Transverse colon (tissue), 4 donors: ENCODE results near the gene OXSR1.
"Not testable (repeated sequence)": the region's sequence is repeated elsewhere in the genome, so short reads cannot be mapped to it uniquely, and the experiment has no call there.

Experiments used
- POLR2A ChIP-seq: fragments of 450-650 bp; IDR thresholded peaks from one replicate; pipeline ENCODE4 v1.6.1; 2016; ENCODE audit warnings: antibody characterized with exemption, mild to moderate bottlenecking, moderate library complexity
- POLR2AphosphoS5 ChIP-seq, 3 donors: sonication (generic); formaldehyde crosslinking; IDR thresholded peaks; one replicate each; pipeline ENCODE4 v1.6.1; 2016; ENCODE audit warnings: antibody characterized with exemption in 3 of 3
- TF ChIP-seq, protein P1 (sequence below), 5 experiments: fragments of 200-600 bp in 3 of 5; fragments of 450-650 bp in 2 of 5; sonication (generic) in 3 of 5; IDR thresholded peaks; 1 replicate in 2 of 5; 2 replicates in 3 of 5; pipeline ENCODE4 v1.5.1; 2016 to 2017; ENCODE audit warnings: antibody characterized with exemption in 5 of 5, inconsistent platforms in 3 of 5, mild to moderate bottlenecking in 2 of 5, moderate library complexity in 1 of 5

DNA sequence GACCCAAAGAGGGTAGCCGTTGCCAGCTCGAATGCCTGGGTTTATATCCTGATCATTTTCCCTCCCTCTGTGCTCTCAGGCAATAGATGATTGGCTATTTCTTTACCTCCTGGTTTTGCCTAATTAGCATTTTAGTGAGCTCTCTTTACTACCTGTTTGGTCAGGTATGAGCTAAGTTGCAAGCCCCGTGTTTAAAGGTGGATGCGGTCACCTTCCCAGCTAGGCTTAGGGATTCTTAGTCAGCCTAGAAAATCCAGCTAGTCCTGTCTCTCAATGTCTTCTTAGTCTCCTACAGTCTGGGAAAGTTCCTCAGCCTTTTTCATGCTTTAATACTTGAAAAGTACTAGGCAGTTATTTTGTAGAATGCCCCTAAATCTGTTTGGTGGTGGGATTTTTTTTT, 131.7 kb downstream of the OXSR1 start:
- TF ChIP-seq POLR2AphosphoS5 (IDR thresholded peaks at IDR 0.05); POLR2A: not testable (repeated sequence)
- TF ChIP-seq, protein P1, sequence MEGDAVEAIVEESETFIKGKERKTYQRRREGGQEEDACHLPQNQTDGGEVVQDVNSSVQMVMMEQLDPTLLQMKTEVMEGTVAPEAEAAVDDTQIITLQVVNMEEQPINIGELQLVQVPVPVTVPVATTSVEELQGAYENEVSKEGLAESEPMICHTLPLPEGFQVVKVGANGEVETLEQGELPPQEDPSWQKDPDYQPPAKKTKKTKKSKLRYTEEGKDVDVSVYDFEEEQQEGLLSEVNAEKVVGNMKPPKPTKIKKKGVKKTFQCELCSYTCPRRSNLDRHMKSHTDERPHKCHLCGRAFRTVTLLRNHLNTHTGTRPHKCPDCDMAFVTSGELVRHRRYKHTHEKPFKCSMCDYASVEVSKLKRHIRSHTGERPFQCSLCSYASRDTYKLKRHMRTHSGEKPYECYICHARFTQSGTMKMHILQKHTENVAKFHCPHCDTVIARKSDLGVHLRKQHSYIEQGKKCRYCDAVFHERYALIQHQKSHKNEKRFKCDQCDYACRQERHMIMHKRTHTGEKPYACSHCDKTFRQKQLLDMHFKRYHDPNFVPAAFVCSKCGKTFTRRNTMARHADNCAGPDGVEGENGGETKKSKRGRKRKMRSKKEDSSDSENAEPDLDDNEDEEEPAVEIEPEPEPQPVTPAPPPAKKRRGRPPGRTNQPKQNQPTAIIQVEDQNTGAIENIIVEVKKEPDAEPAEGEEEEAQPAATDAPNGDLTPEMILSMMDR (IDR thresholded peaks at IDR 0.05), result not testable (repeated sequence)
